Hypothalamus (tissue), 51 donors: ENCODE measurements around the gene MCMBP.
"Not testable (repeated sequence)": the region's sequence is repeated elsewhere in the genome, so short reads cannot be mapped to it uniquely, and the experiment has no call there.

Source experiments
- DNase-seq, 51 donors: peaks; one replicate each; lab custom pipeline; 2025; lab: John Stamatoyannopoulos, UW

Gene MCMBP

GRCh38 chr10:119795101-119795500 lies 77.5 kb downstream of the MCMBP start:
- not testable (repeated sequence) for DNase-seq

DNA sequence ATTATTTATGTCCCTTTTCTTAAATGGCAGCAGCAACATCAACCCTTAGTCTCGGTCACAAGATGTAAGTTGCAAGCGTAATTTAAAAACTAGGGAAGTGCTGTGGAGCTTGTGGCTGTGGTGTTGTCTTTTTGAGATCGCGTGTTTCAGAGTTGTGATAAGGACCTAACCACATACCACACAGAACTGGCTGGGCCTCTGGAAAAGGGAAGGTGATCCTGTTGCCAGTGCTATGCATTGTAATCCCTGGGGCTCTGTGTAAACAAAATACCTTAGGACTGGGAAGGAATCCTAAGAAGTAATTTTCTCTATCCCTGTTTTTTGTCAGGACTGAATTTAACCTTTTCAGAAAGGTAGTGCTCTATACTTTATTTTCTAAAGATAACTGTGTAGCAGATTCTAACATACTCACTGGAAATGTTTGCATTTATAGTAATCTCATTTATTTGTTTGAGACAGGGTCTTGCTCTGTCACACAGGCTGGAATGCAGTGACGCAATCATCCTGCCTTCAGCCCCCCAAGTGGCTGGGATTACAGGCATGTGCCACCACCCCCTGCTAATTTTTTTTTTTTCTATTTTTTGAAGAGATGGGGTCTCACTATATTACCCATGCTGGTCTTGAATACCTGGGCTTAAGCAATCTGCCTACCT lies 86.4 kb downstream of the MCMBP start:
- peak in 1 of 51 donors; percentile 7 for DNase-seq

DNA sequence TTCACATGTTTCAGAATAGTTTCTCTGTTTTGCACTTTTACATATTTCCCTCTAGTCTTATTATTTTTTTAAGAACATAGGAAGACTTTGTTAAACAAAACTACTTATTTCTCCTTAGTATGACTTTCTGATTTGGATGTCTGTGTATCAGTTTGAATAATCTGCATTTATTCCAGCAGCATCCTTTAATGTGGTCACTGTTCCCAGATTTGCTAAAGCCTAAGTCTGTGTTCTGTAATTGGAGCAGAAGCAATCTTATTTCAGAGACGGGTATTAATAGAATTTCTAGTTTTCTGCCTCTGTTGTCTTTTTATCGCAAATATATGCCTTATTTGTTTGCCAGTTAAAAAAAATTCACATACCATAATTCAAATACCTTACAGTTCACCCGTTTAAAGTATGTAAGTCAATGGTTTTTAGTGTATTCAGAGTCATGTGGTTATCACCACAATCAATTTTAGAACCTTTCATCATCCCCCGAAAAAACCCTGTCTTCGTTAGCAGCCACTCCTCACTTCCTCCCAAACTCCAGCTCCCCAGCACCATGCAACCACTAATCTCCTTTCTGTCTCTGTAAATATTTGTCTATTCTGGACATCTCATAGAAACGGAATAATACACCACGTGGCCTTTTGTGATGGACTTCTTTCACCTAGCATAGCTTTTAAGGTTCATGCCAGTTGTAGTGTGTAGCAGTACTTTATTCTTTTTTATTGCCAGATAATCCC lies 88.1 kb downstream of the MCMBP start:
- no peak for DNase-seq

- DNase-seq = no peak
Measured at GRCh38 chr10:119783665-119784027, 89.0 kb downstream of the MCMBP start.

- no peak for DNase-seq
Measured at GRCh38 chr10:119782981-119783664, 89.5 kb downstream of the MCMBP start.

- DNase-seq = no peak
Measured at GRCh38 chr10:119781498-119781897, 91.1 kb downstream of the MCMBP start.

DNA sequence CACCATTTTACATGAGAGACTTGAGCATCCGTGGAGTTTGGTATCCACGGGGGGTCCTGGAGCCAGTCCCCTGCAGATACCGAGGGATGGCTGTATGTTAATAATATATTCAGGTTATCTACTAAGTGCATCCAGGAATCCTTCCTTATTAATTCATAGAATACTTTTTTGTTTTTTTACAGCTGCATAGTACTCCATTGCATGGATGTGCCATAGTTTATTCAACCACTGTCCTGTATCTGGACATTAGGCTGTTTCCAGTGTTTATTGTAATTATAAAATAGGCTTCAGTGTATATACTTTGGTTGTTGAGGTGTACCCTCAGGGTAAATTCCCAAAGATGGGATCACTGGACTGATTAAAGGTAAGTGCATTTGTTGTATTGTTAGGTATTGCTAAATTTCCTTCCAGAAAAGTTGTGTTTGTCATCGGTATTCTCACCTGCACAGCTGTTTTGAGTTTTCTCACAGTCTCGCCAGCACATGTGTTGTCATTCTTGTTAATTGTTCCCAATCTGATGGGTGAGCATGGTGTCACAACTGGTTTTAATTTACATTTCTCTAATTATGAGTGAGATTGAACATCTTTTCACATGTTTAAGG lies 91.7 kb downstream of the MCMBP start:
- DNase-seq = no peak
